ENCODE results near the gene DMRT1.
A peak's percentile ranks its signal among the peaks of the same experiment; 100 is the strongest.

Gene DMRT1

GRCh38 chr9:972501-973294, 131.2 kb downstream of the DMRT1 start:
- no peak for DNase-seq

- DNase-seq: no peak
Observed at GRCh38 chr9:973295-973834, 131.9 kb downstream of the DMRT1 start.

- no peak for DNase-seq
Observed at GRCh38 chr9:974031-974995, 132.8 kb downstream of the DMRT1 start.

- DNase-seq: no peak
Observed at GRCh38 chr9:974996-975739, 133.7 kb downstream of the DMRT1 start.

- DNase-seq: no peak
Observed at GRCh38 chr9:975740-976257, 134.3 kb downstream of the DMRT1 start.

- DNase-seq: peak; percentile 53 to 72
Observed at GRCh38 chr9:976258-976942, 134.9 kb downstream of the DMRT1 start, which contains the start of gene DMRT3. DMRT3 (plus strand) TSS chr9:976655; CDS start chr9:977002, 347 bp downstream.

GRCh38 chr9:976943-977837, 135.7 kb downstream of the DMRT1 start:
- DNase-seq: peak; percentile 20 to 55

- DNase-seq: no peak
Observed at GRCh38 chr9:977838-978830, 136.6 kb downstream of the DMRT1 start.

- DNase-seq: no peak
Observed at GRCh38 chr9:979983-980382, 138.5 kb downstream of the DMRT1 start.

- no peak for DNase-seq
Observed at GRCh38 chr9:980640-981039, 139.1 kb downstream of the DMRT1 start.

GRCh38 chr9:981491-981898, 140.0 kb downstream of the DMRT1 start:
- no peak for DNase-seq

- no peak for DNase-seq
Observed at GRCh38 chr9:982394-983230, 141.1 kb downstream of the DMRT1 start.

GRCh38 chr9:994005-994404, 152.5 kb downstream of the DMRT1 start:
- no peak for DNase-seq

- no peak for DNase-seq
Observed at GRCh38 chr9:995192-995591, 153.7 kb downstream of the DMRT1 start.

- no peak for DNase-seq
Observed at GRCh38 chr9:995781-996180, 154.3 kb downstream of the DMRT1 start.

- DNase-seq: peak in 1 of 2 experiments; percentile 26
Observed at GRCh38 chr9:998299-999110, 157.0 kb downstream of the DMRT1 start.

- DNase-seq: no peak
Observed at GRCh38 chr9:1001838-1002237, 160.3 kb downstream of the DMRT1 start.

GRCh38 chr9:1002678-1003077, 161.2 kb downstream of the DMRT1 start:
- DNase-seq: no peak

All from NCI-H524 (cell line).